ENCODE results near the gene C17orf107. TPM values are rescaled to one million over a fixed set of nuclear protein-coding genes. Genes with fewer than 3 reads are reported as not detected.

The C17orf107 gene
- total RNA-seq, 1 experiment from 2014 or later: 2.4 TPM

DNA sequence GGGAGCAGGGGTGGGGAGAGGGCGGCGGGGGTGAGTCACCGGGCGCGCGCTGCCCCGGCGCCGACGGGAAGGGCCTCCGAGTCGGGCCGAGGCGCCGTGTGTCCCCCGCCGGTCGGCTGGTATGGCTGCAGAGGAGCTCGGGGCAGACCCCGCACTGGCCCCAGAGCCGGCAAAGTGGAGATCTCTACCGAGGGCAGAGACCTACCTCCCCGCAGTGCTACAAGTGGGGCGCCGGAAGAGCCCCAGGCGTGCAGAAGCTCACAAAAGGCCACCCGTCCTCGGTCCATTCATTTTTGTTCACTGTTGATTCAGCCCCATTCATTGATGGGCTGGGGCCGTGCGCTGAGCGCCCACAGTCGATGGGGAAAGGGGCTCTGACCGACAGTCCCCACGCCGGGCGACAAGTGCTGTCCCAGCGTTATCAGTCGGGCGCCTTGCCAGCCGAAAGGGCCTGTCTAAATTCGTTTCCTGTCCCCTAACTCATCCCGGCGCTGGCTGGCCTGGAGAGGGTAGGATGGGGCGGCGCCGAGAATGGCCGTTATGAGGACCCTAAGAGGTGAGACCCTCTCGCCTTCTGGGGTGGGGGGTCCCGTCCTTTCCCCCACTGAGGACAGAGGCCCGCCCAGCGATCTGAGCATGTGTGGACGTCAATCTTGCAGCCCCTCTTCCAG, 50.9 kb downstream of the C17orf107 start:
- TF ChIP-seq TCF7L2 (IDR thresholded peaks at IDR 0.05; ENCODE audit: low read depth, low read length): no peak
- TF ChIP-seq, protein P1, sequence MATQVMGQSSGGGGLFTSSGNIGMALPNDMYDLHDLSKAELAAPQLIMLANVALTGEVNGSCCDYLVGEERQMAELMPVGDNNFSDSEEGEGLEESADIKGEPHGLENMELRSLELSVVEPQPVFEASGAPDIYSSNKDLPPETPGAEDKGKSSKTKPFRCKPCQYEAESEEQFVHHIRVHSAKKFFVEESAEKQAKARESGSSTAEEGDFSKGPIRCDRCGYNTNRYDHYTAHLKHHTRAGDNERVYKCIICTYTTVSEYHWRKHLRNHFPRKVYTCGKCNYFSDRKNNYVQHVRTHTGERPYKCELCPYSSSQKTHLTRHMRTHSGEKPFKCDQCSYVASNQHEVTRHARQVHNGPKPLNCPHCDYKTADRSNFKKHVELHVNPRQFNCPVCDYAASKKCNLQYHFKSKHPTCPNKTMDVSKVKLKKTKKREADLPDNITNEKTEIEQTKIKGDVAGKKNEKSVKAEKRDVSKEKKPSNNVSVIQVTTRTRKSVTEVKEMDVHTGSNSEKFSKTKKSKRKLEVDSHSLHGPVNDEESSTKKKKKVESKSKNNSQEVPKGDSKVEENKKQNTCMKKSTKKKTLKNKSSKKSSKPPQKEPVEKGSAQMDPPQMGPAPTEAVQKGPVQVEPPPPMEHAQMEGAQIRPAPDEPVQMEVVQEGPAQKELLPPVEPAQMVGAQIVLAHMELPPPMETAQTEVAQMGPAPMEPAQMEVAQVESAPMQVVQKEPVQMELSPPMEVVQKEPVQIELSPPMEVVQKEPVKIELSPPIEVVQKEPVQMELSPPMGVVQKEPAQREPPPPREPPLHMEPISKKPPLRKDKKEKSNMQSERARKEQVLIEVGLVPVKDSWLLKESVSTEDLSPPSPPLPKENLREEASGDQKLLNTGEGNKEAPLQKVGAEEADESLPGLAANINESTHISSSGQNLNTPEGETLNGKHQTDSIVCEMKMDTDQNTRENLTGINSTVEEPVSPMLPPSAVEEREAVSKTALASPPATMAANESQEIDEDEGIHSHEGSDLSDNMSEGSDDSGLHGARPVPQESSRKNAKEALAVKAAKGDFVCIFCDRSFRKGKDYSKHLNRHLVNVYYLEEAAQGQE (IDR thresholded peaks at IDR 0.05; ENCODE audit: insufficient read depth in 1 of 2, low read depth in 2 of 2, low read length in 1 of 2): no peak
- peak; percentile 62 for TF ChIP-seq POLR2AphosphoS5 (IDR thresholded peaks at IDR 0.05; ENCODE audit: low read depth, low read length)
- TF ChIP-seq SIN3A (IDR thresholded peaks at IDR 0.05; ENCODE audit: borderline replicate concordance, insufficient read depth, low read depth, low read length): 0 out of 2 replicates have a peak, but pooled peaks have one; percentile 18
- TF ChIP-seq, protein P2, sequence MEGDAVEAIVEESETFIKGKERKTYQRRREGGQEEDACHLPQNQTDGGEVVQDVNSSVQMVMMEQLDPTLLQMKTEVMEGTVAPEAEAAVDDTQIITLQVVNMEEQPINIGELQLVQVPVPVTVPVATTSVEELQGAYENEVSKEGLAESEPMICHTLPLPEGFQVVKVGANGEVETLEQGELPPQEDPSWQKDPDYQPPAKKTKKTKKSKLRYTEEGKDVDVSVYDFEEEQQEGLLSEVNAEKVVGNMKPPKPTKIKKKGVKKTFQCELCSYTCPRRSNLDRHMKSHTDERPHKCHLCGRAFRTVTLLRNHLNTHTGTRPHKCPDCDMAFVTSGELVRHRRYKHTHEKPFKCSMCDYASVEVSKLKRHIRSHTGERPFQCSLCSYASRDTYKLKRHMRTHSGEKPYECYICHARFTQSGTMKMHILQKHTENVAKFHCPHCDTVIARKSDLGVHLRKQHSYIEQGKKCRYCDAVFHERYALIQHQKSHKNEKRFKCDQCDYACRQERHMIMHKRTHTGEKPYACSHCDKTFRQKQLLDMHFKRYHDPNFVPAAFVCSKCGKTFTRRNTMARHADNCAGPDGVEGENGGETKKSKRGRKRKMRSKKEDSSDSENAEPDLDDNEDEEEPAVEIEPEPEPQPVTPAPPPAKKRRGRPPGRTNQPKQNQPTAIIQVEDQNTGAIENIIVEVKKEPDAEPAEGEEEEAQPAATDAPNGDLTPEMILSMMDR (IDR thresholded peaks at IDR 0.05): no peak
- in situ Hi-C loops (cut with HindIII; ENCODE audit: low pct_unique_long_range_greater_than_20kb, low sequenced_read_pairs): no loop called here
- BruUV-seq (replicated peaks): TSS peak; percentile 80
- no peaks in the 10 kb centered on the region for H3K9me3 ChIP-seq (ENCODE audit: control insufficient read depth, insufficient read depth, low read depth, low read length)
- POLR2A ChIA-PET: no interaction called here
- H3K27me3 ChIP-seq (ENCODE audit: control insufficient read depth, insufficient read depth, low read length): no peaks in the 10 kb centered on the region
- DNase-seq (ENCODE audit: low read depth, low spot score) (no peak), ATAC-seq (no peak; the same call in 1 of the 2 replicates)
- H3K27ac ChIP-seq (ENCODE audit: low read length): peak overlapping the region; percentile 94
- H3K4me3 ChIP-seq (ENCODE audit: low read depth in 2 of 2, low read length in 2 of 2): peak overlapping the region; percentile 51 to 67
- peaks cover 22% of the 10 kb centered on the region for H3K4me1 ChIP-seq (ENCODE audit: control insufficient read depth, insufficient read depth, low read length)
- intact Hi-C loops (cut with micrococcal nuclease; ENCODE audit: unreplicated experiment): no loop called here
- CTCF ChIA-PET: no interaction called here
- H3K36me3 ChIP-seq (ENCODE audit: control insufficient read depth, insufficient read depth, low read length): peaks cover 6% of the 10 kb centered on the region

DNA sequence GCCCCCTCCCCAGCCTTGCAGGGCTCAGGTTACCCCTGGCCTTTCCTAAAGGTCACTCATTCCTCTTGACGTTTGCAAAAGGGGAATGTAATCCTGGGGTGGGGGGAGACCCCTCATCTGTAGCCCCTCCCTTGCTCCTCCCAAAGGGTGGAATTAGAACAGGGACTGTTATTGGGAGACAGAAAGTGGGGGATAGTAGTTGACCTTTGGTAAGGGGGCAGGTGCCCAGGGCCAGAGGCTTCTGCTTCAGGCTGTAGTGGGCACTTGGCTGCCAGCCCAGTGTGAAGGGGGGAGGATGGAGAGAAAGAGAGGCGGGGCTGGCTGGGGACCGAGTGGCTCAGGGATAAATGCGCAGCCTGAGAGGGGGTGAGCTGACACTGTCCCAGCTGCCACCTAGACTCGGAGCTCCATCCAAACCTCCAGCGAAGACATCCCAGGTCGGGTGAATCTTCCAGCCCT, 51.4 kb downstream of the C17orf107 start, which contains the start of gene ENO3:
ENO3 (plus strand) TSS at position 374 of the 459 bp plus-strand sequence. CDS start 711 bp downstream, outside the sequence.
- Histone ChIP-seq H3K36me3 (ENCODE audit: control insufficient read depth, insufficient read depth, low read length) (peaks cover 6% of the 10 kb centered on the region), H3K27me3 (ENCODE audit: control insufficient read depth, insufficient read depth, low read length) (no peaks in the 10 kb centered on the region), H3K27ac (ENCODE audit: low read length) (peak within 1 kb of the TSS; percentile 94), H3K4me1 (ENCODE audit: control insufficient read depth, insufficient read depth, low read length) (peaks cover 16% of the 10 kb centered on the region), H3K9me3 (ENCODE audit: control insufficient read depth, insufficient read depth, low read depth, low read length) (no peaks in the 10 kb centered on the region), H3K4me3 (ENCODE audit: low read depth in 2 of 2, low read length in 2 of 2) (peak within 1 kb of the TSS; percentile 51 to 67)
- DNase-seq (ENCODE audit: low read depth, low spot score): no peak
- intact Hi-C loops (cut with micrococcal nuclease; ENCODE audit: unreplicated experiment): no loop called here
- no peak for ATAC-seq
- POLR2A ChIA-PET: no interaction called here
- TF ChIP-seq, protein P1 (IDR thresholded peaks at IDR 0.05; ENCODE audit: insufficient read depth in 1 of 2, low read depth in 2 of 2, low read length in 1 of 2): no peak
- TF ChIP-seq, protein P2 (IDR thresholded peaks at IDR 0.05): no peak
- TF ChIP-seq POLR2AphosphoS5 (IDR thresholded peaks at IDR 0.05; ENCODE audit: low read depth, low read length) (no peak), TCF7L2 (IDR thresholded peaks at IDR 0.05; ENCODE audit: low read depth, low read length) (no peak), SIN3A (IDR thresholded peaks at IDR 0.05; ENCODE audit: borderline replicate concordance, insufficient read depth, low read depth, low read length) (no peak)
- BruUV-seq (replicated peaks): no TSS peak
- CTCF ChIA-PET: no interaction called here
- in situ Hi-C loops (cut with HindIII; ENCODE audit: low pct_unique_long_range_greater_than_20kb, low sequenced_read_pairs): no loop called here
